GM12864 (cell line): ENCODE measurements around the gene DMGDH.

ENCODE experiments used
- DNase-seq: peaks from one replicate; pipeline ENCODE4 v3.0.0-alpha.2; 2011; ENCODE audit warnings: low read depth
- H3K4me3 ChIP-seq: 2 replicates; pipeline ENCODE4 v1.5.1; 2011; ENCODE audit warnings: mild to moderate bottlenecking, low read depth, low read length, control low read depth
- CTCF ChIP-seq: IDR thresholded peaks from 2 replicates; pipeline ENCODE4 v1.5.1; 2011; ENCODE audit warnings: low read depth, mild to moderate bottlenecking, moderate library complexity, low read length, control low read depth, inconsistent platforms; ENCODE audit errors: missing control alignments

Gene DMGDH

GRCh38 chr5:79062436-79062835, 7.0 kb downstream of the DMGDH start:
- no peak for TF ChIP-seq CTCF
- DNase-seq = no peak
- no peak overlapping the region for H3K4me3 ChIP-seq

- H3K4me3 ChIP-seq = no peak overlapping the region
- no peak for DNase-seq
- TF ChIP-seq CTCF = no peak
These were observed 9.8 kb downstream of the DMGDH start for GRCh38 chr5:79059674-79060073.

GRCh38 chr5:79056847-79057246, 12.6 kb downstream of the DMGDH start:
- TF ChIP-seq CTCF = no peak
- no peak for DNase-seq
- H3K4me3 ChIP-seq = no peak overlapping the region

- H3K4me3 ChIP-seq = no peak overlapping the region
- no peak for TF ChIP-seq CTCF
- DNase-seq = no peak
These were observed 14.5 kb downstream of the DMGDH start for GRCh38 chr5:79055017-79055416.

- TF ChIP-seq CTCF = no peak
- DNase-seq = no peak
- no peak overlapping the region for H3K4me3 ChIP-seq
These were observed 16.2 kb downstream of the DMGDH start for GRCh38 chr5:79053321-79053720.

- no peak overlapping the region for H3K4me3 ChIP-seq
- DNase-seq = no peak
- TF ChIP-seq CTCF = no peak
These were observed 19.0 kb downstream of the DMGDH start for GRCh38 chr5:79050498-79050897.

- TF ChIP-seq CTCF = no peak
- no peak for DNase-seq
- H3K4me3 ChIP-seq = no peak overlapping the region
These were observed 21.0 kb downstream of the DMGDH start for GRCh38 chr5:79048437-79048836.
